ENCODE results near the gene EPB41L1. TPM values are rescaled to one million over a fixed set of nuclear protein-coding genes. Genes with fewer than 3 reads are reported as not detected.

EPB41L1 gene
- total RNA-seq, 1 experiment from 2014 or later: 42.1 TPM

DNA sequence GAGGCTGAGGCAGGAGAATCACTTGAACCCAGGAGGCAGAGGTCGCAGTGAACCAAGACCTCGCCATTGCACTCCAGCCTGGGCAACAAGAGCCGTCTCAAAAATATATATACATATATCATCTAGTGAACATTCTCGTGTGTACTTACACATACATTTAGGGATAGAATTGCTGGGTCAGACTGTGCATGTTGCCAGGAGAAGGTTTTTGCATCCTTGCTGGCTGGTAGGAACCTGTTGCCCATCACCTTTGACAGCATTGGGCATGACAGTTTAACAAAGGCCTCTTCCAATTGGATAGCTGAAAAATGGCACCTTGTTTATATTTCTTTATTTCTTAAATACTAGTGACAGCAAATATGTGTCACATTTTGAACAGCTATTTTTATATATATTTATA, 87.1 kb downstream of the EPB41L1 start (continued):
- TF ChIP-seq TCF7L2 (IDR thresholded peaks at IDR 0.05; ENCODE audit: borderline replicate concordance, extremely low read depth, insufficient read depth, insufficient read length): no peak

DNA sequence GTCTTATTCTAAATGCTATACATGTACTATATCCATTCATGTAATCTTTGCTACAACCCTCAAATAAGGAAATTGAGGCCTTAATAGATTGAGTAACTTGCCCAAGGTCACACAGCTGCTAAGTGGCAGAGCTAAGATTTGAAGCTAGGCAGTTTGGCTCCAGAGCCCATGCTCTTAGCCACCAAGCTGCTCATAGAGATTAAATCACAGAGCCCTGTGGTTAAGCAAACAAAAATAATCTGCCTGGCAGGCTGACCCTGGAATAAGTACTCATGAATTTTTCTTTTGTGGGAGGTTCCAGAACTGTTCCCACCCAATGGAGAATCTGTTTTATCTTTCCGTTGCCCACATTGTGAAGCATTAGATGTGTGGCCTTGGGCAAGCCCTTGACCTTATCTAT, 89.2 kb downstream of the EPB41L1 start:
- H3K36me3 ChIP-seq (ENCODE audit: control insufficient read depth in 1 of 2, insufficient read depth in 2 of 2, low read length in 2 of 2): peaks cover 53 to 67% of the 10 kb centered on the region in 2 experiments; a peak in 3 of 4 replicates
- no TSS peak for BruUV-seq (replicated peaks)
- H3K9me2 ChIP-seq (ENCODE audit: insufficient read depth): no peaks in the 10 kb centered on the region
- CTCF ChIA-PET: no interaction called here
- H3K27me3 ChIP-seq (ENCODE audit: insufficient read depth, low read length): no peaks in the 10 kb centered on the region
- H3K4me2 ChIP-seq (ENCODE audit: low read length): no peak overlapping the region
- H3K27ac ChIP-seq (ENCODE audit: low read depth, low read length): no peak overlapping the region
- no peaks in the 10 kb centered on the region for H3K9me3 ChIP-seq (ENCODE audit: control insufficient read depth in 1 of 2, insufficient read depth in 1 of 2, low read depth in 1 of 2, low read length in 2 of 2)
- peaks cover 60% of the 10 kb centered on the region for H3K79me2 ChIP-seq (ENCODE audit: insufficient read depth, low read length)
- H4K20me1 ChIP-seq (ENCODE audit: insufficient read depth): 0 out of 2 replicates have a peak, but pooled peaks cover 5% of the 10 kb centered on the region
- no peak for ATAC-seq
- RAD21 ChIA-PET (ENCODE audit: low non-redundant PET in 1 of 2, low total read pairs in 2 of 2, uncharacterized antibody in 2 of 2, unreplicated experiment in 2 of 2): no interaction called here
- no peak overlapping the region for H3K9ac ChIP-seq (ENCODE audit: low read length)
- DNase-seq (ENCODE audit: low read depth, low spot score): no peak
- TF ChIP-seq CTCF (IDR thresholded peaks at IDR 0.05 in 2 of 3, conservative IDR thresholded peaks at IDR 0.05 in 1 of 3; ENCODE audit: borderline replicate concordance in 1 of 3, insufficient read depth in 1 of 3, low read depth in 2 of 3, low read length in 2 of 3): no peak
- no peak for TF ChIP-seq ZFX (IDR thresholded peaks at IDR 0.05)
- TF ChIP-seq EZH2 (IDR thresholded peaks at IDR 0.05): no peak
- TF ChIP-seq, protein P1, sequence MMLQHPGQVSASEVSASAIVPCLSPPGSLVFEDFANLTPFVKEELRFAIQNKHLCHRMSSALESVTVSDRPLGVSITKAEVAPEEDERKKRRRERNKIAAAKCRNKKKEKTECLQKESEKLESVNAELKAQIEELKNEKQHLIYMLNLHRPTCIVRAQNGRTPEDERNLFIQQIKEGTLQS (IDR thresholded peaks at IDR 0.05): no peak
- no peak for TF ChIP-seq SIN3A (IDR thresholded peaks at IDR 0.05; ENCODE audit: low read depth)
- TF ChIP-seq SRF (IDR thresholded peaks at IDR 0.05; ENCODE audit: low read depth): no peak
- TF ChIP-seq YY1 (IDR thresholded peaks at IDR 0.05; ENCODE audit: extremely low read depth, insufficient replicate concordance, low read depth, low read length): no peak
- no peak for TF ChIP-seq ZNF274 (IDR thresholded peaks at IDR 0.05; ENCODE audit: low read depth, low read length)
- TF ChIP-seq TCF7L2 (IDR thresholded peaks at IDR 0.05; ENCODE audit: borderline replicate concordance, extremely low read depth, insufficient read depth, insufficient read length): no peak
- no peak for TF ChIP-seq EGR1 (IDR thresholded peaks at IDR 0.05; ENCODE audit: low read depth)
- TF ChIP-seq FOSL1 (IDR thresholded peaks at IDR 0.05; ENCODE audit: low read depth): no peak
- TF ChIP-seq RAD21 (IDR thresholded peaks at IDR 0.05; ENCODE audit: low read depth): no peak
- TF ChIP-seq CBX3 (IDR thresholded peaks at IDR 0.05; ENCODE audit: low read depth): no peak
- TF ChIP-seq JUND (IDR thresholded peaks at IDR 0.05): no peak
- TF ChIP-seq POLR2AphosphoS5 (IDR thresholded peaks at IDR 0.05; ENCODE audit: low read depth, low read length): no peak
- POLR2A ChIA-PET: no interaction called here
- intact Hi-C loops (cut with micrococcal nuclease): no loop called here
- no peak overlapping the region for H2AFZ ChIP-seq (ENCODE audit: low read depth, low read length, poor library complexity, severe bottlenecking)
- H3K4me1 ChIP-seq (ENCODE audit: control insufficient read depth in 1 of 2, insufficient read depth in 2 of 2, low read length in 2 of 2): no peaks in the 10 kb centered on the region
- no peak overlapping the region for H3K4me3 ChIP-seq (replicated peaks in 1 of 2; ENCODE audit: low read depth in 1 of 2, low read length in 2 of 2)
